ENCODE data around the gene PIP5K1A. TPM values are rescaled to one million over a fixed set of nuclear protein-coding genes. Genes with fewer than 3 reads are reported as not detected.

The PIP5K1A gene
- total and polyA plus RNA-seq, 8 donors, result 8.4 to 156 (median 58.1) TPM

DNA sequence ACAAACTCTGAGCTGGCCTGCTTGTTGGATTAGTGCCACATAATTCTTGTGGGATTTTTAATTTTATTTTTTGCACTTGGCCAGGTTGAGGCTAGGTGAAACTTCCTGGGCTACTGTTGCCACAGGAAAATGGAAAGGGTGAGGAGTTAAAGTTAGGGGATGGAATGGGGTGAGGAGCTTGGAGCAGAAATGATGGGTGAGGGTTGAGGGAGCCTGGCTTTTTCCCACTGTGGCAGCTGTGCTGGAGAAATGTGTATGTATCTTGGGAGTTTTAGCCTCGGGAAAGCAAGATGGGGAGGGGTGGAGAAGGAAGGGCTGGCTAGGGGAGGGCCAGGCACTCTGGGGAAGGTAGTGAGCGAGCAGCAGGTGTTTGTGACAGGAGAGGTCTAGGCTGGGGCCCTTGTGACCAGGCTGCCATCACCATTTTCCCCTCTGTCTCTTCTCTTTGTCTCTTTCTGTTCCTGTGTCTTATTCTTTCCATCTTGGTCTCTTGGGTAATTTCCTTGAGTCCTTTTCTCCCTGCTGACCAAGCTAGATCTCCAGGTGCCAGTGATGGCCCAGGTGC is 85.7 kb downstream of the PIP5K1A start:
- intact Hi-C loops (cut with DNase I; ENCODE audit: low total_unique reads), result no loop called here

DNA sequence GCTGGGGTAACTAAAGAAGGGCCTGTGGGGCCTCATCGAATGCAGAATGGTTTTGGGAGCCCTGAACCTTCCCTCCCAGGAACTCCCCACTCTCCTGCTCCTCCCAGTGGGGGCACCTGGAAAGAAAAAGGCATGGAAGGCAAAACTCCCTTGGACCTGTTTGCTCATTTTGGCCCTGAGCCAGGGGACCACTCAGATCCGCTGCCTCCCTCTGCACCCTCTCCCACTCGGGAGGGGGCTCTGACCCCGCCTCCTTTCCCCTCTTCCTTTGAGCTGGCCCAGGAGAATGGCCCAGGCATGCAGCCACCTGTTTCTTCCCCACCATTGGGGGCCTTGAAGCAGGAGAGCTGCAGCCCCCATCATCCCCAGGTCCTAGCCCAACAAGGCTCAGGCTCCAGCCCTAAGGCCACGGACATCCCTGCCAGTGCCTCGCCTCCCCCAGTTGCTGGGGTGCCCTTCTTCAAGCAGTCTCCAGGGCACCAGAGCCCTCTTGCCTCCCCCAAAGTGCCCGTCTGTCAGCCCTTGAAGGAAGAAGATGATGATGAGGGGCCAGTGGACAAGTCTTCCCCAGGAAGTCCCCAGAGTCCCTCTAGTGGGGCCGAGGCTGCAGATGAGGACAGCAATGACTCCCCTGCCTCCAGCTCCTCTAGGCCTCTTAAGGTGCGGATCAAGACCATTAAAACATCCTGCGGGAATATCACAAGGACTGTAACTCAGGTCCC is 88.4 kb downstream of the PIP5K1A start:
- Histone ChIP-seq H3K36me3 (peaks cover 57 to 71% (median 71%) of the 10 kb centered on the region in 4 donors), H3K27ac (no peak overlapping the region)

More for the DNA sequence above, 85.7 kb downstream of the PIP5K1A start:
- no peak for DNase-seq
- Histone ChIP-seq H3K36me3 (peaks cover 32 to 44% (median 44%) of the 10 kb centered on the region in 4 donors), H3K4me1 (peaks cover 16 to 40% (median 29%) of the 10 kb centered on the region in 4 donors), H3K9me3 (no peaks in the 10 kb centered on the region), H3K4me3 (peak overlapping the region in 3 of 4 donors; percentile 68 to 92 (median 79)), H3K27ac (peak overlapping the region in 4 of 5 donors; percentile 92 to 100 (median 98)), H3K27me3 (no peaks in the 10 kb centered on the region)
- WGBS, 5 donors, result 46 to 61% (median 51%) methylated on average over 2 of the region's 2 CpGs
- no peak for TF ChIP-seq EP300 (IDR thresholded peaks at IDR 0.05)
- TF ChIP-seq POLR2A (IDR thresholded peaks at IDR 0.05), result no peak
- TF ChIP-seq, protein P1, sequence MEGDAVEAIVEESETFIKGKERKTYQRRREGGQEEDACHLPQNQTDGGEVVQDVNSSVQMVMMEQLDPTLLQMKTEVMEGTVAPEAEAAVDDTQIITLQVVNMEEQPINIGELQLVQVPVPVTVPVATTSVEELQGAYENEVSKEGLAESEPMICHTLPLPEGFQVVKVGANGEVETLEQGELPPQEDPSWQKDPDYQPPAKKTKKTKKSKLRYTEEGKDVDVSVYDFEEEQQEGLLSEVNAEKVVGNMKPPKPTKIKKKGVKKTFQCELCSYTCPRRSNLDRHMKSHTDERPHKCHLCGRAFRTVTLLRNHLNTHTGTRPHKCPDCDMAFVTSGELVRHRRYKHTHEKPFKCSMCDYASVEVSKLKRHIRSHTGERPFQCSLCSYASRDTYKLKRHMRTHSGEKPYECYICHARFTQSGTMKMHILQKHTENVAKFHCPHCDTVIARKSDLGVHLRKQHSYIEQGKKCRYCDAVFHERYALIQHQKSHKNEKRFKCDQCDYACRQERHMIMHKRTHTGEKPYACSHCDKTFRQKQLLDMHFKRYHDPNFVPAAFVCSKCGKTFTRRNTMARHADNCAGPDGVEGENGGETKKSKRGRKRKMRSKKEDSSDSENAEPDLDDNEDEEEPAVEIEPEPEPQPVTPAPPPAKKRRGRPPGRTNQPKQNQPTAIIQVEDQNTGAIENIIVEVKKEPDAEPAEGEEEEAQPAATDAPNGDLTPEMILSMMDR (IDR thresholded peaks at IDR 0.05), result no peak
- TF ChIP-seq POLR2AphosphoS5 (IDR thresholded peaks at IDR 0.05), result no peak

DNA sequence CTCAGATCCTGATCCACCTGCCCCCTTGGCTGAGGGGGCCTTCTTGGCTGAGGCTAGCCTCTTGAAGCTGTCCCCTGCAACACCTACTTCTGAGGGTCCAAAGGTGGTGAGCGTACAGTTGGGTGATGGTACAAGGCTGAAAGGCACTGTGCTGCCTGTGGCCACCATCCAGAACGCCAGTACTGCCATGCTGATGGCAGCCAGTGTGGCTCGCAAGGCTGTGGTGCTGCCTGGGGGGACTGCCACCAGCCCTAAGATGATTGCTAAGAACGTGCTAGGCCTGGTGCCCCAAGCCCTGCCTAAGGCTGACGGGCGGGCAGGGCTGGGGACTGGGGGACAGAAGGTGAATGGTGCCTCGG is 89.0 kb downstream of the PIP5K1A start:
- TF ChIP-seq POLR2A (IDR thresholded peaks at IDR 0.05) (no peak), EP300 (IDR thresholded peaks at IDR 0.05) (no peak), POLR2AphosphoS5 (IDR thresholded peaks at IDR 0.05) (no peak)
- TF ChIP-seq, protein P1 (IDR thresholded peaks at IDR 0.05), result no peak
- WGBS, 5 donors, result 79 to 100% (median 88%) methylated on average over 3 to 7 of the region's 7 CpGs
- intact Hi-C loops (cut with DNase I; ENCODE audit: low total_unique reads), result no loop called here
- Histone ChIP-seq H3K4me3 (no peak overlapping the region), H3K36me3 (peaks cover 63 to 77% (median 76%) of the 10 kb centered on the region in 4 donors), H3K27ac (no peak overlapping the region), H3K9me3 (no peaks in the 10 kb centered on the region), H3K4me1 (peaks cover 12 to 44% (median 27%) of the 10 kb centered on the region in 4 donors), H3K27me3 (no peaks in the 10 kb centered on the region)
- no peak for DNase-seq

More for the DNA sequence above, 88.4 kb downstream of the PIP5K1A start:
- Histone ChIP-seq H3K27me3 (no peaks in the 10 kb centered on the region), H3K9me3 (no peaks in the 10 kb centered on the region), H3K4me3 (no peak overlapping the region), H3K4me1 (peaks cover 12 to 44% (median 28%) of the 10 kb centered on the region in 4 donors)
- 82 to 90% (median 88%) methylated on average over 9 to 10 of the region's 10 CpGs for WGBS, 5 donors
- no peak for DNase-seq
- intact Hi-C loops (cut with DNase I; ENCODE audit: low total_unique reads), result no loop called here
- TF ChIP-seq POLR2AphosphoS5 (IDR thresholded peaks at IDR 0.05) (no peak), EP300 (IDR thresholded peaks at IDR 0.05) (no peak), POLR2A (IDR thresholded peaks at IDR 0.05) (no peak)
- TF ChIP-seq, protein P1 (IDR thresholded peaks at IDR 0.05), result no peak

DNA sequence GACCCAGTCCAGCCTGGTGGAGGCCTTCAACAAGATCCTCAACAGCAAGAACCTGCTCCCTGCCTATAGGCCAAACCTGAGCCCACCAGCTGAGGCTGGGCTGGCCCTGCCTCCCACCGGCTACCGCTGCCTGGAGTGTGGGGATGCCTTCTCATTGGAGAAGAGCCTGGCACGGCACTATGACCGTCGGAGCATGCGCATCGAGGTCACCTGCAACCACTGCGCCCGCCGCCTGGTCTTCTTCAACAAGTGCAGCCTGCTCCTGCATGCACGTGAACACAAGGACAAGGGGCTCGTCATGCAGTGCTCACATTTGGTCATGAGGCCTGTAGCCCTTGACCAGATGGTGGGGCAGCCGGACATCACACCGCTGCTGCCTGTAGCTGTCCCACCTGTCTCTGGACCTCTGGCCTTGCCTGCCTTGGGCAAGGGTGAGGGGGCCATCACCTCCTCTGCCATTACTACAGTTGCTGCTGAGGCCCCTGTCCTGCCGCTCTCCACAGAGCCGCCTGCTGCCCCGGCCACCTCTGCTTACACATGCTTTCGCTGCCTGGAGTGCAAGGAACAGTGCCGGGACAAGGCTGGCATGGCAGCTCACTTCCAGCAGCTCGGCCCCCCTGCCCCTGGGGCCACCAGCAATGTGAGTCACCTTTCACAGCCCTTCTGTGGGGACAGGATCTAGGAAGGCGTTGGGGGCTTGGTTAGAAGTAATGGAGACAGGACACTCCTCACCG is 89.6 kb downstream of the PIP5K1A start:
- H3K4me1 ChIP-seq, result peaks cover 12 to 44% (median 24%) of the 10 kb centered on the region in 4 donors
- no peak for DNase-seq
- H3K27ac ChIP-seq, result no peak overlapping the region
- intact Hi-C loops (cut with DNase I; ENCODE audit: low total_unique reads), result no loop called here
- TF ChIP-seq, protein P1 (IDR thresholded peaks at IDR 0.05), result no peak
- no peak for TF ChIP-seq EP300 (IDR thresholded peaks at IDR 0.05)
- TF ChIP-seq POLR2A (IDR thresholded peaks at IDR 0.05), result no peak
- no peak for TF ChIP-seq POLR2AphosphoS5 (IDR thresholded peaks at IDR 0.05)
- H3K27me3 ChIP-seq, result no peaks in the 10 kb centered on the region
- no peaks in the 10 kb centered on the region for H3K9me3 ChIP-seq
- H3K36me3 ChIP-seq, result peaks cover 69 to 83% (median 82%) of the 10 kb centered on the region in 4 donors
- no peak overlapping the region for H3K4me3 ChIP-seq
- WGBS, 5 donors, result 88 to 92% (median 91%) methylated on average over 13 to 22 of the region's 22 CpGs

Measured in stomach (tissue), 9 donors.